HepG2 (cell line): ENCODE measurements around the gene SAMD13.

ENCODE experiments used
- GABPA ChIP-seq, 2 experiments: IDR thresholded peaks; 2 replicates each; pipeline ENCODE4 v1.6.1; 2011 to 2016; ENCODE audit warnings: low read depth in 2 of 2, low read length in 1 of 2, missing biosample characterization in 1 of 2, missing genetic modification characterization in 1 of 2
- RAD21 ChIP-seq: fragments of 450-650 bp; formaldehyde crosslinking; IDR thresholded peaks from 2 replicates; pipeline ENCODE4 v1.5.0; 2020; ENCODE audit warnings: mild to moderate bottlenecking

GRCh38 chr1:84382127-84382526, 80.6 kb downstream of the SAMD13 start:
- TF ChIP-seq GABPA (IDR thresholded peaks at IDR 0.05; ENCODE audit: low read depth, low read length) (no peak), GABPA (CRISPR knock-in tag; IDR thresholded peaks at IDR 0.05; ENCODE audit: low read depth) (no peak), RAD21 (no peak)
